H1 (cell line): Measurements from ENCODE around the gene PGLYRP2. TPM values are rescaled to one million over a fixed set of nuclear protein-coding genes. Genes with fewer than 3 reads are reported as not detected.

Experiments used
- CTCF ChIA-PET: fragments of 300-600 bp; sonication (Branson Sonifier 250); formaldehyde crosslinking; loops from one replicate; lab custom pipeline; 2021; ENCODE audit not compliant: partially characterized antibody; lab: Charles Lee
- POLR2A ChIA-PET: fragments of 300-600 bp; sonication (Branson Sonifier 250); formaldehyde crosslinking; loops from one replicate; lab custom pipeline; 2021; ENCODE audit warnings: inconsistent platforms; ENCODE audit not compliant: partially characterized antibody; lab: Charles Lee
- DNase-seq, 2 experiments: peaks; one replicate each; pipeline versions ENCODE4 v3.0.0 to v3.0.0-alpha.2; 2010 to 2022; ENCODE audit warnings: low spot score in 2 of 2, low read depth in 1 of 2, mixed read lengths in 1 of 2
- FAIRE-seq: peaks from 2 replicates; lab custom pipeline; 2011; peaks lifted over from hg19 to GRCh38; lab: Jason Lieb, UNC
- H2AFZ ChIP-seq: 2 replicates; pipeline ENCODE4 v1.8.1; 2012; ENCODE audit warnings: low read length, inconsistent platforms
- H2AK5ac ChIP-seq: 2 replicates; pipeline ENCODE4 v1.6.1; 2013; ENCODE audit warnings: low read depth, low read length
- H2BK120ac ChIP-seq: replicated peaks from 2 replicates; pipeline ENCODE3; 2013; ENCODE audit warnings: low read depth, low read length, inconsistent platforms
- H2BK12ac ChIP-seq: 2 replicates; pipeline ENCODE4 v1.6.1; 2013; ENCODE audit warnings: low read depth, low read length
- H2BK15ac ChIP-seq: 2 replicates; pipeline ENCODE4 v1.6.1; 2013; ENCODE audit warnings: low read length
- H2BK20ac ChIP-seq: 2 replicates; pipeline ENCODE4 v1.6.1; 2013; ENCODE audit warnings: low read length
- H2BK5ac ChIP-seq: 2 replicates; pipeline ENCODE4 v1.6.1; 2013; ENCODE audit warnings: low read depth, low read length
- H3K14ac ChIP-seq: 2 replicates; pipeline ENCODE4 v1.6.1; 2013; ENCODE audit warnings: inconsistent platforms; ENCODE audit not compliant: insufficient read length
- H3K18ac ChIP-seq: 2 replicates; pipeline ENCODE4 v1.6.1; 2013; ENCODE audit warnings: low read length; ENCODE audit errors: extremely low read depth
- H3K23ac ChIP-seq: 2 replicates; pipeline ENCODE4 v1.6.1; 2013; ENCODE audit warnings: inconsistent platforms; ENCODE audit not compliant: insufficient read length
- H3K23me2 ChIP-seq: 2 replicates; pipeline ENCODE4 v1.6.1; 2013; ENCODE audit warnings: low read depth, low read length
- H3K27ac ChIP-seq: 2 replicates; pipeline ENCODE4 v1.6.1; 2011; ENCODE audit warnings: low read depth, low read length, inconsistent platforms
- H3K27me3 ChIP-seq, 4 experiments: replicated peaks in 1 of 4; 1 replicate in 1 of 4; 2 replicates in 3 of 4; pipeline versions ENCODE4 v1.6.1 to v1.8.1; 2011 to 2013; ENCODE audit warnings: low read length in 3 of 4, mild to moderate bottlenecking in 3 of 4, inconsistent platforms in 2 of 4, mixed read lengths in 2 of 4, moderate library complexity in 1 of 4; ENCODE audit not compliant: control insufficient read depth in 3 of 4, insufficient read depth in 3 of 4; ENCODE audit errors: extremely low read depth in 1 of 4
- H3K36me3 ChIP-seq, 4 experiments: 2 replicates each; pipeline versions ENCODE4 v1.6.1 to v1.8.1; 2011 to 2013; ENCODE audit warnings: mild to moderate bottlenecking in 4 of 4, low read length in 3 of 4, moderate library complexity in 2 of 4, control low read depth in 1 of 4, inconsistent platforms in 1 of 4; ENCODE audit not compliant: insufficient read depth in 4 of 4, control insufficient read depth in 2 of 4
- H3K4ac ChIP-seq: replicated peaks from 2 replicates; pipeline ENCODE3; 2013; ENCODE audit warnings: low read length, low read depth, mixed read lengths, inconsistent platforms; ENCODE audit not compliant: insufficient read length
- H3K4me1 ChIP-seq, 4 experiments: replicated peaks in 1 of 4; 1 replicate in 1 of 4; 2 replicates in 3 of 4; pipeline versions ENCODE4 v1.6.1 to v1.8.1; 2011 to 2013; ENCODE audit warnings: low read length in 3 of 4, inconsistent platforms in 2 of 4, mixed read lengths in 1 of 4; ENCODE audit not compliant: insufficient read depth in 4 of 4, control insufficient read depth in 3 of 4
- H3K4me2 ChIP-seq, 2 experiments: 2 replicates each; pipeline versions ENCODE4 v1.6.1 to v1.8.1; 2011 to 2013; ENCODE audit warnings: low read depth in 2 of 2, low read length in 2 of 2, control low read depth in 1 of 2, inconsistent platforms in 1 of 2, mild to moderate bottlenecking in 1 of 2; ENCODE audit not compliant: insufficient read depth in 1 of 2
- H3K4me3 ChIP-seq, 4 experiments: fragments of 200-600, 300-600 bp in 1 of 4; sonication (generic), shearing (Covaris generic), sonication (Bioruptor Twin) in 1 of 4; 2 replicates each; pipeline versions ENCODE4 v1.5.1 to v1.8.1; 2011 to 2016; ENCODE audit warnings: low read length in 4 of 4, low read depth in 3 of 4, control low read depth in 2 of 4, inconsistent platforms in 2 of 4, mild to moderate bottlenecking in 2 of 4, mixed read lengths in 1 of 4, moderate library complexity in 1 of 4; ENCODE audit not compliant: insufficient read depth in 2 of 4; ENCODE audit errors: extremely low read depth in 1 of 4
- H3K56ac ChIP-seq: replicated peaks from 2 replicates; pipeline ENCODE3; 2013; ENCODE audit warnings: low read depth, mild to moderate bottlenecking, mixed read lengths, low read length, inconsistent platforms; ENCODE audit not compliant: insufficient read length
- H3K79me1 ChIP-seq: 2 replicates; pipeline ENCODE4 v1.6.1; 2013; ENCODE audit warnings: low read depth, low read length, control low read depth
- H3K79me2 ChIP-seq, 2 experiments: 2 replicates each; pipeline versions ENCODE4 v1.6.1 to v1.8.1; 2012 to 2013; ENCODE audit warnings: low read length in 2 of 2, mild to moderate bottlenecking in 2 of 2, inconsistent platforms in 1 of 2; ENCODE audit not compliant: insufficient read depth in 2 of 2, control insufficient read depth in 1 of 2
- H3K9ac ChIP-seq, 4 experiments: replicated peaks in 1 of 4; 1 replicate in 1 of 4; 2 replicates in 3 of 4; pipeline versions ENCODE4 v1.6.1 to v1.8.1; 2011 to 2013; ENCODE audit warnings: low read depth in 3 of 4, low read length in 3 of 4, control low read depth in 2 of 4, mild to moderate bottlenecking in 2 of 4, moderate library complexity in 2 of 4, inconsistent platforms in 1 of 4; ENCODE audit errors: extremely low read depth in 1 of 4
- H3K9me3 ChIP-seq, 2 experiments: 2 replicates each; pipeline versions ENCODE4 v1.6.1 to v1.8.1; 2012 to 2013; ENCODE audit warnings: mild to moderate bottlenecking in 2 of 2, moderate library complexity in 2 of 2, control low read depth in 1 of 2, inconsistent platforms in 1 of 2, low read depth in 1 of 2, low read length in 1 of 2, mixed read lengths in 1 of 2; ENCODE audit not compliant: insufficient read depth in 2 of 2
- H4K20me1 ChIP-seq, 2 experiments: replicated peaks in 1 of 2; 2 replicates each; pipeline versions ENCODE3 to v1.8.1; 2011 to 2013; ENCODE audit warnings: inconsistent platforms in 2 of 2, low read length in 2 of 2, mild to moderate bottlenecking in 1 of 2; ENCODE audit not compliant: insufficient read depth in 2 of 2, control insufficient read depth in 1 of 2
- H4K5ac ChIP-seq: 2 replicates; pipeline ENCODE4 v1.6.1; 2013; ENCODE audit warnings: low read length, low read depth, mixed read lengths, inconsistent platforms; ENCODE audit not compliant: insufficient read length
- H4K8ac ChIP-seq: 2 replicates; pipeline ENCODE4 v1.8.0; 2013; ENCODE audit warnings: mild to moderate bottlenecking, moderate library complexity, low read length, inconsistent platforms; ENCODE audit not compliant: insufficient read depth; ENCODE audit errors: extremely low read depth
- H4K91ac ChIP-seq: replicated peaks from 2 replicates; pipeline ENCODE3; 2013; ENCODE audit warnings: low read length, mixed read lengths, inconsistent platforms; ENCODE audit not compliant: insufficient read length
- FOSL1 ChIP-seq: IDR thresholded peaks from 2 replicates; pipeline ENCODE4 v1.6.1; 2011; ENCODE audit warnings: mild to moderate bottlenecking, low read depth, low read length, moderate library complexity; ENCODE audit not compliant: insufficient read depth
- WGBS, 2 experiments: shearing (Covaris generic) in 1 of 2; methylation state at CpG; one replicate each; pipeline versions ENCODE4 v1.1.6 to v1.1.7; 2013 to 2015; ENCODE audit warnings: low lambda C conversion rate in 2 of 2, mixed read lengths in 2 of 2, inconsistent platforms in 1 of 2, low coverage in 1 of 2, missing lambda C conversion rate in 1 of 2; ENCODE audit not compliant: insufficient replicate concordance in 2 of 2, insufficient coverage in 1 of 2, insufficient read length in 1 of 2; ENCODE audit errors: extremely low coverage in 1 of 2, missing lambda C conversion rate in 1 of 2; 5-methylcytosine and 5-hydroxymethylcytosine counted together
- polyA plus RNA-seq, 7 experiments: library from polyadenylated mRNA; depleted of rRNA in 3 of 7; stranded (reverse) in 5 of 7; unstranded in 2 of 7; fragments of >200 nt in 5 of 7; fragments of 200-250 nt in 2 of 7; gene quantifications; 1 replicate in 5 of 7; 2 replicates in 1 of 7; 4 replicates in 1 of 7; pipeline versions ENCODE4 v1.2.1 to v1.2.3, GENCODE V29; 2011 to 2013; ENCODE audit warnings: missing spikeins in 2 of 7, mixed read lengths in 2 of 7
- total RNA-seq: library from RNA; stranded (reverse); fragmentation: NEBNext Ultra II Directional; extraction: Animal tissue kit (Norgen Biotek cat#: 25700); gene quantifications from 2 replicates; pipeline ENCODE4 v1.2.1, GENCODE V29; 2021

The PGLYRP2 gene
- total and polyA plus RNA-seq, 2 of the 8 experiments (the other 6 are each of a cell fraction or from before 2014, with no cell fraction given), result not detected

DNA sequence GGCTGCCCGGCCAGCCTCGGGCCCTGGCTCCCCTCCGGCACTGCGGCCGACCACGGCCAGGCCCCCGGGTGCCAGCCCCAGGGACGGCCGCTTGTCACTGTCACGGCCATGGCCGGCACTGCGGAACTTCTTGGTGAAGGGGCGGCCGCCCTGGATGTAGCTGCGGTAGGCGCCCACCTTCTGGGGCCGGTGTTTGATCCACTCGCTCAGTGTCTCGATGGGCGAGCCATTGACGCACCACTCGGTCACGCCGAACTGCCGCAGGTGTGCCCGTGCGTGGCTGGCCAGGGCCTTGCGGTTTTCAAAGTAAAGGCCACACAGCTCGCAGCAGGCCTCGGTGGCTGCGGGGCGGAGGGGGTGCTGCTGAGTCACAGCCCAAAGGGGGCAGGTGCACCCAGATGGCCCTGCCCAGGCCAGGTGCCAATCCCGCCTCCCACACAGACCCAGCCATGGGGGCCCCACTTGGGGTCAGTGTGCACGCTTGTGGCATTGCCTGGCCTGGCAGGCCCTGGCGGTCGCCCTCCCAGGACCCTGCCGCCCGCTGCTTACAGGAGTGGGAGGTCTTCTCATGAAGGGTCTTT is 54.5 kb downstream of the PGLYRP2 start:
- Histone ChIP-seq H4K8ac (no peak overlapping the region), H3K27ac (no peak overlapping the region), H2BK15ac (no peak overlapping the region), H2BK12ac (no peak overlapping the region), H3K9me3 (peaks cover 3 to 4% of the 10 kb centered on the region in 2 experiments; a peak in 1 of 4 replicates), H2BK120ac (no peak overlapping the region), H3K36me3 (peaks cover 2 to 44% (median 21%) of the 10 kb centered on the region in 4 experiments; a peak in 6 of 8 replicates), H3K79me2 (peaks cover 0 to 5% of the 10 kb centered on the region in 2 experiments; a peak in 1 of 4 replicates), H3K4me2 (no peak overlapping the region), H2BK20ac (no peak overlapping the region), H3K23ac (no peak overlapping the region), H3K14ac (no peak overlapping the region), H4K91ac (no peak overlapping the region), H2AFZ (no peak overlapping the region), H3K23me2 (no peaks in the 10 kb centered on the region), H3K4me3 (no peak overlapping the region), H2AK5ac (no peak overlapping the region), H3K9ac (no peak overlapping the region), H3K27me3 (no peaks in the 10 kb centered on the region), H4K5ac (no peak overlapping the region), H3K4me1 (no peaks in the 10 kb centered on the region), H3K18ac (no peak overlapping the region), H2BK5ac (no peak overlapping the region), H3K79me1 (peaks cover 6% of the 10 kb centered on the region; the same call in 1 of the 2 replicates), H3K4ac (no peak overlapping the region), H3K56ac (no peak overlapping the region), H4K20me1 (peaks cover 4 to 8% of the 10 kb centered on the region in 2 experiments)
- DNase-seq, result no peak
- ChIA-PET POLR2A (no interaction called here), CTCF (no interaction called here)
- 95% methylated on average over 37 of the region's 38 CpGs; no CpG with 5 or more reads in 1 of the 2 experiments for WGBS, 2 experiments
- no peak for FAIRE-seq
- TF ChIP-seq FOSL1, result no peak
